ENCODE data around the gene DOCK6.
A peak's percentile ranks its signal among the peaks of the same experiment; 100 is the strongest.

Gene DOCK6

DNA sequence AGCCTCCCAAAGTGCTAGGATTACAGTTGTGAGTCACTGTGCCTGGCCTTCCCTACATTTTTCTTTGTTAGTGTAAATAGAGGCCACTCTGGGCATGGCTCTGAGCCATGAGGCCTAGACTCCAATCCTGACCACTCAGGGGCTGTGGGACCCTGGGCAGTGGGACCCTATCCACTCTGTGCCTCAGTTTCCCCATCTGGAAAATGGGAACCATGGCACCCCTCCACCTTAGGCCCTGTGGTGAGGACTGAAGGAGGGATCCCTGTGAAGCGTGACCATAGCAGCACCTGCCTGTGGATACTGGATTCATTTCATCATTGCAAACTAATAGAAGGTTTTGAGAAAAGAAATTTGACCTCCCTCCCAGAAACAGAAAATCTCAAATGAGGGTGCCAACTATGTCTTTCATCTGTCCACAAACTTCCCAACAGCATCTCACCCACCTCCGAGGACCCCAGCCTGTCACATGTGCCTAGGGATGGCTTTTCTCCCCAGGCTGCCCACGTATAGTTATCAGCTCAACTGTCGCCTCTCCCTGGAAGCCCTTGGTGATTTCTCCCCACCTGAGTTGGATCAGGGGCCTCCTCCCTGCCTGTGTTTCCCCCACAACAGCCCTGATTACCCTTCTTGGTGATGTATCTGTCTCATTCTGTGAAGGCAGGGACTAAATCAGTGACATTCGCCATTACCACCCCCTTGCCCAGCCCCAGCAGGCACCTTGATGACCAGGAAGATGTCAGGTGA lies 17.3 kb downstream of the DOCK6 start:
- DNase-seq = no peak

DNA sequence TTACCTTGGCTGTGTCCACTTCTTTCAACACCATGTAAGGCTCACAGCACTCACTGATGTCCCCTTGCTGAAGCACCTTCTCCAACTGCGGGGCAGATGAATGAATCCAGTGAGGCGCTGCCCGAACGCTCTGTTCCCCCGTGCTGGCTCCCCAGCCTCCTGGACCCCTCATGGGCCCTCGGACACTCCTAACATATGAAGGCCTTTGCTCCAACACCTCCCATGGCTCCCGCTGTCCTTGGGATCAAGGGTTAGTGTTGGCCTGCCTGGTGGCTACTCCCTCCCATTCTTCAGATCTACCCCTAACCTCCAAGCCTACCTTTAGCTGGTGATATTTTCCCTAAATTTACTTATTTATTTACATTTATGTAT lies 18.5 kb downstream of the DOCK6 start:
- no peak for DNase-seq

DNA sequence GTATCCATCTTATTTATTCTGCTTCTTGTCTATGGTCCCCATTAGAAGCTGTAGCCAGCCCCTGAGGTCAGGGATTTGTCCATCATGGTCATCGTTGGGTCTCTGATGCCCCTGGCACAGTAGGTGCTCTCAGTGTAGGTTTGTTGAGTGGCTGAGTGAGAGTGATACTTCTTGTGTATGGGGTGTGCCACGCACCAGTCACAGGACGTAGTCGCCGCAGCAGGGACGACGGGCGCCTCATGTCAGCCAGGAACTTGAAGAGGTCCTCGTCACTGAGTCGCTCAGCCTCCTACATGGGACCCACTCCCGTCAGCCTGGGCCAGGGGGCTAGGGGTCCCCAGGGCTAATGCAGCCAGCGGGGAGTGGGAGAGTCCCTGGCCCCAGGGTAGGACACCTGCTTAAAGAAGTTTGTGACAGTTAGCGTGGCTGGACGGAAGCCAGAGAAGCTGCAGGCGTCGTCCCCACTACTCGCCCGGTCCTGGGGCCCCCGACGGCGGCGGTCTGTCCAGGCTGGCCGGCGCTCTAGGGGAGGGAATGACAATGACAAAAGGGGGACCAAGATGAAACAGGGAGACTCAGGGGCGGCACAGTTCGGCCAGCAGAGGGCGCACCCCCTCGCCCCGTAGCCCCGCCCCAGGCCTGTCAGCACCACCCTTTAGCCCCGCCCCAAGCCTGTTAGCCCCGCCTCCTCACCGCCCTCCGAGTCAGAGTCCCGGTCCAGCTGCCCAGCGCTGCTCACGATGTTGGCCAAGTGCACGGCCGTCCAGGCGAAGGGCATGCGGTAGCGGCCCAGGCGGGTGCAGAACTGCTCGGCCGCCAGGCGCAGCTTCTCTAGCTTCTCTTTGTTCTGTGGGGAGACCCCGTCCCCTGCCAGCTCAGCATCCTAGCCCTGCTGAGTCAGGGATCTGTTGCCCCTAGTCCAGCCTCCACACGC lies 19.2 kb downstream of the DOCK6 start:
- peak; percentile 63 to 84 (median 65) for DNase-seq

DNA sequence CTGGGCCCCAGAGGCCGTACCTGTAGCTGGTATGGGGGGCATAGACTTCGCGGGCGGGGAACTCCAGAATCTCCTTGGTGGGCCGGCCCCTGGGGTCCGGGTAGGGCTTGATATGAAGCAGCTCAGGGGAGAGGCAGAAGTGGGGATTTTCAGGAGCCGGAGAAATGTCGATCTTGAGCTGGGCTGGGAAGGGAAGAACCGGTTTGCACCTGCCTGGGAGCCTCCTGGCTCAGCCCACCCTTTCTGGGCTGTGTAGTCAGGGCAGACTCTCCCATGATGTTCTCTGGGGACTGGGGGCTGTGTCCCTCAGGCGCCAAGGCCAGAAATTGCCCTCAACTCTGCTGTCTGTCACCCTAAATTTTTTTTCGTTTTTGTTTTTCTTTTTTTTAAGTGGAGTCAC lies 20.3 kb downstream of the DOCK6 start:
- no peak for DNase-seq

DNA sequence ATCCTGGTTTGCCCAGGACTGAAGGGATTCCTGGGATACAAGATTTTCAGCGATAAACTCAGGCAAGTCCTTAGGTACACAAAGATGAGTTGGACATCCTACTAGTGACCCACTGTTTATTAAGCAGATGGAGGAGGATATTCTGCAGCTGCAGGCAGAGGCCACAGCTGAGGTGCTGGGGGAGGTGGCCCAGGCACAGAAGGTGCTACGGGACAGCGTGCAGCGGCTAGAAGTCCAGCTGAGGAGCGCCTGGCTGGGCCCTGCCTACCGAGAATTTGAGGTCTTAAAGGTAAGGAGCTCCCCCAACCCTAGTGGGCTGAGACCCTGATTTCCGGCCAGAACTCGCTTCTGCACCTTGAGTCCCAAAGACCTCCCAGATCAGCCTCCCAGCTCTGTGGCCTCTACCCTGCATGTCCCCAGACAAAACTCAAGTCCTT lies 22.3 kb downstream of the DOCK6 start:
- DNase-seq = no peak

DNA sequence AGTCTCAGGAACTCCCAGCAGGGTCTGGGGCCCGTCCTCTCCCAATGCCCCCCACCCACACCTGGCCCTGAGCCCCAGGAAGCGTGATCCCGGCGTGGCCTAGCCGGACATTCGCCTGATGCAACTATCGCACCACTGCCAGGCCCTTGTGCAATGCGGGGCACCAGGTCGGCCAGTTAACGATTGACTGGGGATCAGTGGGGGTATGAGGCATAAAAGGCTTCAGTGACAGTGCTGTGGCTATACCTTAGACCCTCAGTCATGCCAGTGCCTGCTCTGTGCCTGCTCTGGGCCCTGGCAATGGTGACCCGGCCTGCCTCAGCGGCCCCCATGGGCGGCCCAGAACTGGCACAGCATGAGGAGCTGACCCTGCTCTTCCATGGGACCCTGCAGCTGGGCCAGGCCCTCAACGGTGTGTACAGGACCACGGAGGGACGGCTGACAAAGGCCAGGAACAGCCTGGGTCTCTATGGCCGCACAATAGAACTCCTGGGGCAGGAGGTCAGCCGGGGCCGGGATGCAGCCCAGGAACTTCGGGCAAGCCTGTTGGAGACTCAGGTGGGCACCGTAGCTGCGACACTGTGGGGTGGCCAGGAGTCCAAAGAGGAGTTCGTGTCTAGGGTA lies 22.8 kb downstream of the DOCK6 start, which contains the start of gene ANGPTL8:
ANGPTL8 (plus strand) TSS at position 243 of the 624 bp plus-strand sequence; CDS start at position 262, 19 bp downstream.
- no peak for DNase-seq

DNA sequence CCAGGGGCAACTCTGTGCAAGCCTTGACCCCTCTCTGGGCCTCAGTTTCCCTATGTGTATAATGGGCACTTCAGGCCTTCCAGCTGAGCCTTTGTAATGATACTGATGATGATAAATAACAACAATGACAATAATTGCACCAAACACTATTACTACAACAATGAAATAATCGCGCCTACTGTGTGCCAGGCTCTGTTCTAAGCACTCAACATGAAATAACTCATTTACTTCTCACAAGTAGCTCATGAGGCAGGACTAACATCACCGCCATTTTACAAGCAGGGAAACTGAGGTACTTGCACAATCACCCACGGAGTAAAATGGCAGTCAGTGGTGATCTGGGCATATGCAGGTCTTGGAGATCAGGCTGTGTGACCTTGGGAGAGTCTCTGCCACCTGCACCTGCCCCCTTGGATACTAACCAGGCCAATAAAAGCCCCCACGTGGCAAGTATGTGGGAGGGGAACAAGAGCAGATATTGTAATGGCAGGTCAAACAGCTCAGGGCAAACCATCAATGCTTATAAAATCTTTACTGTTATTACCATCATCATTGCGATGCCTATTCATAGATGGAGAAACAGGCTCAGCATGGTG lies 23.4 kb downstream of the DOCK6 start:
- no peak for DNase-seq

DNA sequence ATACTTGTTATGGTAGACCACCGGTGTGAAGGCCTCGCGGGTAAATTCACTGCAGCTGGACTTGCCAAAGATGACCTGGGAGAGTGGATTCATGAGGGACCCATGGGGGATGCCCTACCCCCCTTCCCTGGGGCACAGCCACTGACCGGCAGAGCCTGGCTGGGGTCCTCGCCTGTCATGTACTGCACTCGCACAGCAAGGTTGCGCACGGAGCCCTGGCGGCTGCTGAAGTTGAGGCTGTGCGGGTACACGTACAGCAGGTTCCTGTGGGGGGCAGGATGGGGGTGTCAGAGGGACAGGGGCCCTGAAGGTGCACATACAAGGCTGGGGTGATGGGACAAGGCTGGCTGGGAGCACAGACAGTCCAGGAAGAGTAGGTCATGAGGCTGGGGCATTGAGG lies 24.3 kb downstream of the DOCK6 start:
- DNase-seq = no peak

DNA sequence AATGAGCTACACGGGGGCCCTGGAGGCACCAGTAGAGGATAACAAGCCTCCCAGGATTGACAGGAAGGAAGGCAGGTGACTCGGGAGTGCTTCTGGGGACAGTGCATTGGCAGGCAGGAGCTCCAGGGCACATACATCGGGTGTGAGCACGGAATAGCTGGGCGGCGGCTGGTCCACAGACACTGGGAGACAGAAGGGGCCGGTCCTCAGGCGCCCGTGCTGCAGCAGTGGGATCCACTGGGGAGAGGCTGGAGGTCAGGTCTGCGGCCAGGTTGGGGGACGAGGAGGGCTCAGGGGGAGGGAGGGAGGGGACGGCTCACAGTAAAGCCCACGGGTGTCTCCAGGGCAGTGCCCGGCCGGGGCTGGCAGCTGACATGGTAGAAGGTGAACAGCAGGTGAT lies 25.0 kb downstream of the DOCK6 start:
- DNase-seq = no peak

DNA sequence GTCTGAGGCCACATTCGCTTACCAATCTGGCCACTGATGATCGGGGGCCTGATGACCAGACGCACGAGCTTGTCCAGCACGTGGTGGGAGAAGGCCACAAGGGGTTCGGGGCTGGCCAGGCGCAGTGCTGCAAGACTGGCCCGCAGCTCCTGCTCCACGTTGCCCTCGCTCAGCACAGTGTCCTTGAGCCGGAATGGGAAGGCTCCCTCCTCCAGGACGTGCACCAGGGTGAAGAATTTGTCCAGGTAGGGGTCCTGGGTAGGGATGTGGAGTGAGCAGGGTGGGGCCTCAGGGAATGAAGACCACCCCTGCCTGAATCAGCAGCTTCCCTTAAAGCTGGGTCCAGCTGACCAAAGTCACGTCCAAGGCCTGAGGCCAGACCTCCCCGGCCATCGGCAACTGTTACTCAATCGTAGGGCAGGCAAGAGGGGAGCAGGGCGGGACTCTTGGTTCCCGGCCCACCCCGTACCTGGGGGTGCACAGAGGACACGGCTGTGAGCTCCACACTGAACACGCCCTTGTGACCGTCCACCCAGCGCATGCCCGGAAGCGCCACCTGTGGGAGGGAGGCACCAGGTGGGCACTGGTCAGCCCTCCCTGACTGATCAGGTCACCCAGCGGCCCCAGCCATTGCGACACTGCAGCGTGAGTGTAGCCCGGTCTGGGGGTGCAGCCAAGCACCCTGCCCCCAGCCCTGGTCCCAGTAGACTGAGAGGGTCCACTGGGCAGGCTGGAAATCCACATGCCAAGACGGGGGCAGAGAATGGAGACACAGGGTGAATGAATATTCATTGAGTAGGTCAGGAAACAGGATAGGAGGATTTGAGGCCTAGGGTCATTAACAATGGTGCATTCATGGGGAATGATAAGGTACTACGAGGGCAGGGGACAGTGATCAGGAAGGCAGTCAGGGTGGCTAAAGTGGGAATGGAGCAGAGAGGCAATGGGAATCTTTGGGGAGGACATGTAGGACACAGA lies 25.7 kb downstream of the DOCK6 start:
- DNase-seq = no peak

DNA sequence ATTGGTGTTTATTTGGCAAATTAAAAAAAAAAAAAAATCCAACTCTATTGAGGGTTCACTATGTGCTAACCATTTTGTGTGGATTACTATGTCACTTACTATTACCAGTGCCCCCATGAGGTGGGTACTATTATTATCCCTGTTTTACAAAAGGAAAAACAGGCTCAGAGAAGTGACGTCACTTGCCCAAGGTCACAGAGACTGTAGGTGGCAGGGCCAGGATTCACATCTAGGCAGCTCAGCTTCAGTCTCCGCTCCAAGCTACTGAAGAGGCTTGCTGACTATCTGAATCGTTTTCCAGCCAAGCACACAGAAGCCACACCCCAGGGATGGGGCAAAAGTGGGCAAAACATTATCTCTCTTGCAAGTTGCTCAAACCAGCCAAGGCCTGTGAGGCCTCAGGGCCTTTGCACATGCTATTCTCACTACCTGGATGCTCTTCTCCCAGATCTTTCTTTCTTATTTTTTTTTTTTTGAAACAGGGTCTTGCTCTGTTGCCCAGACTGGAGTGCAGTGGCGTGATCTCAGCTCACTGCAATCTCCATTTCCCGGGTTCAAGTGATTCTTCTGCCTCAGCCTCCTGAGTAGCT lies 27.7 kb downstream of the DOCK6 start:
- no peak for DNase-seq

DNA sequence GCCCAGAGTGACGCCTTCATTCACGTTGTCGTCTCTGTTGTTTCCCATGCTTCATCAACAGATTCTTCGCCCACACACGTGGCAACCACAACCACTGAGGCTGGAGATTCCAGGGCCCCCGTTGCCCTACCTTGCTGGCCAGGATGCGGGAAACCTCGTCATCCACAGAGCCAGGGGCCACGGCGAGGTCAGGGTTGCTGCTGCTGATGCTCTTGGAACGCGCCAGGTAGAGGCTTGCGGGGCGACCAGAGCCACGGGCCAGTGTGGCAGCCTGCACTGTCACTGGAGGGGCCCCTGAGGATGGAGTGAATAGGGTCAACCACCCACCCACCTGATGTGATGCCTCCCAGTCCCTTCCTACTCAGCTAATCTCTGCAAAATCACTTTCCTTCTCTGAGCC lies 29.3 kb downstream of the DOCK6 start:
- no peak for DNase-seq

DNA sequence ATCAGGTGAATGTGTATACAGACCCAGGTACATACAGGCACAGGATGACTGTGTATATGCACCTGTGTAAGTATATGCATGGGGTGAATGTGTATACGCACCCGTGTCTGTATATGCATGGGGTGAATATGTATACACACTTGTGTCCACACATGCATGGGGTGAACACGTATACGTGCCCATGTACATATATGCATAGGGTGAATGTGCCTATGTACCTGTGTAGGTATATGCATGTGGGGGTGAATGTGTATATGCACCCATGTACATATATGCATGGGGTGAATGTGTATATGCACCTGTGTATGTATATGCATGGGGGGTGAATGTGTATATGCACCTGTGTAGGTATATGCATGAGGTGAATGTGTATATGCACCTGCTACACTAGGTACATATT lies 29.8 kb downstream of the DOCK6 start:
- DNase-seq = no peak

DNA sequence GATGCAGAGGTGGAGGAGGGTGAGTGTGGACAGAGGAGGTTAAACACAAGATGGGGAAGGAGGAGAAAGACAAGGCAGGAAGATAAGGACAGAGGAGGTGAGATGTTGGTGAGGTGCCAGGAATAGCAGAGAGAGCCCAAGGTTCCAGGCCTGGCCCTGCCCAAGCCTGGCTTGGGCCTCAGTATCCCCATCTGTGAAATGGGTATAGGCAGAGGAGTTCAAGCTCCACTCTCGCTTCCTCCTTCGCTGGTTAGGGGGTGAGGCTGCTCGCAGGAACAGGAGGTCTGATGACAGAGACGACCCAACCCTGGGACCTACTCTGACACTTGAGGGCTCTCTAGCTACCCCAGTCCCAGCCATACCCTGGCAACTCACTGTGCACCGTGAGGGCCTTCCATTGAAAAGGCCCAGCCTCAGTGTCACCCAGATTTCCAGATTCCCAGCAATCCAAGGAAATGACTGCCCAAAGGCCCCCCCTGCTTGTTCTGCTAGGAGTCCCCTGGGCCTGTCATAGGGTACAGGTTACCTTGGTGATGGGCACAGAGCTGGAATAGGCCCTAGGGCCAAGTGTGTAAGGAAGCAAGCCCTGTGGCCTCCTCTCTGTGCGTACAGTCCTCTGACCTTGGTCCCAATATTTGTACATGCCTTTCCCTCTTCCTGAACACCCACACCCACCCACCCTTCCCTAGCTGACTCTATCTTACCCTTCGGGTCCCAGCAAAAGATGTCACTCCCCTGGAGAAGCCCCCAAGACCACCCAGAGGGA lies 31.5 kb downstream of the DOCK6 start:
- DNase-seq = no peak

DNA sequence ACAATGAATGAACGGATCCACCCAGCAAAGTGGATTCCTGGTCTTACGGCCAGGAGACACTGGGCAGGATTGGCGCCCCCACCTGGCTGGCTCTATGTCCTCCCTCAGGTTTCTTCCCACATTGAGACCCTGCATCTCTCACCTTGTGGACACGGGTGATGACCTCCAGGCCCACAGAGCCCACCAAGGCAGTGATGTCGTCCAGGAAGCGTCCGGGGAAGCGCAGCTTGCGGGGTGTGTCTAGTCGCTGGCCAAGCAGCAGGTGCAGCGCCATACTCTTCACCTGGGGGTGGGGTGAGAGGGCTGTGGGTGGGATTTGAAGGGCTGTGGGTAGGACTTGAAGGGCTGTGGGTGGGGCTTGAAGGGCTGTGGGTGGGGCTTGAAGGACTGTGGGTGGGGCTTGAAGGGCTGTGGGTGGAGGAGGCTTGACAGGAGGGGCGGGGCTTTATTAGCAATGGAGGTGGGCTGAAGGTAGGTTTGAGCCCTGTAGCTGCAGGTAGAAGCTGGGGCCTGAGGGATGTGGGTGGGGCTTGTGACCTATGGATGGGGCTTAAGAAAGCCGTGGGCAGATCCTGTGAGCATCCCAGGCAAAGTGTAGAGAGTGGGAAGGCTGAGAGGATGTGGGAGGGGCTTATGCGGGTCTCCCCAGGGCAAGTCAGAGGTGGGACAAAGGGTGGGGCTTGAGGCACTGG lies 35.0 kb downstream of the DOCK6 start:
- no peak for DNase-seq

DNA sequence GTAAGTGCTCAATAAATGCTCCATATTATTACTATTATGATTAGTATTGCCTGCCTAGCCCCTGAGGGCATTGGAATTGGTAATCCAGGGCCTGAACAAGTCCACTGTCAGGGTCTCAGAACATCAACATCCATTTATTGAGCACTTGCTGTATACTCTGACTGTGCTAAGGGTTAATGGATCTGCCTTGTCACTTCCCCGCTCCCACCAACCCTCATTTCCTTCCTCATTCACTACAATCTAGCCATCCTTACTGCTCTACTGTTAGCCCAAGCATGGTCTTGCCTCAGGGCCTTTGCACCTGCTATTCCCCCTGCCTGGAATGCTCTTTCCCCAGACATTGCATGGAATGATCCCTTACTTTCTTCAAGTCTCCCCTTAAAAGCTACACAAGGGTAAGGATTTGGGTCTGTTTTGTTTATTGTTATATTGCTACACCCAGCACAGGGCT lies 35.6 kb downstream of the DOCK6 start:
- no peak for DNase-seq

DNA sequence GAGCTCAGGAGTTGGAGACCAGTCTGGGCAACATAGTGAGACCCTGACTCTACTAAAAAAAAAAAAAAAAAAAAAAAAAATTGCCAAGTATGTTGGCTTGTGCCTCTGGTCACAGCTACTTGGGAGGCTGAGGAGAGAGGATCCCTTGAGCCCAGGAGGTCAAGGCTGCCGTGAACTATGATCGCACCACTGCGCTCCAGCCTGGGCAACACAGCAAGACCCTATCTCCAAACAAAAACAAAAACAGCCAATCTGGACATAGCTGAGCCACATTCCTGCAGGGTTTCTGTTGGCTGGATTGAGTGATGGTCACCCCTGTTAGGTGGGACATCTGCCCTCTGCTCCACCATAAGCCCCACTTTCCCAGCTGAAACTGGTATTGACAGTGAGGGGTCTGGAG lies 36.5 kb downstream of the DOCK6 start:
- DNase-seq = no peak

DNA sequence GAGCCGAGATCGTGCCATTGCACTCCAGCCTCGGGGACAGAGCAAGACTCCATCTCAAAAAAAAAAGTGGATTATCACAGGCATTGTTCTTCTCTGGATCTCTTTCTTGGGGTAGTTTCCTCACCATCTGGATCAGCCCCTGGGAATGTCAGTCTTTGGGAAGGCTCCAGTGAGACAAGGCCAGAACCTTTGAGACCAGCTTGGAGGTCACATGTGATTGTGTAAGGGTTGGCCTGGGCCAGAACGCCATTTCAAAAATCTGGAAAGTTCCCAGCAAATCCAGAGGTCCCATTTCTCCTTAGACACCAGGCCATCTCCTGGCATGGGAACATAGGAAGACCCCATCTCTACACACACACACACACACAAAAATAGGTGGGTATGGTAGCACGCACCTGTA lies 37.2 kb downstream of the DOCK6 start:
- no peak for DNase-seq

DNA sequence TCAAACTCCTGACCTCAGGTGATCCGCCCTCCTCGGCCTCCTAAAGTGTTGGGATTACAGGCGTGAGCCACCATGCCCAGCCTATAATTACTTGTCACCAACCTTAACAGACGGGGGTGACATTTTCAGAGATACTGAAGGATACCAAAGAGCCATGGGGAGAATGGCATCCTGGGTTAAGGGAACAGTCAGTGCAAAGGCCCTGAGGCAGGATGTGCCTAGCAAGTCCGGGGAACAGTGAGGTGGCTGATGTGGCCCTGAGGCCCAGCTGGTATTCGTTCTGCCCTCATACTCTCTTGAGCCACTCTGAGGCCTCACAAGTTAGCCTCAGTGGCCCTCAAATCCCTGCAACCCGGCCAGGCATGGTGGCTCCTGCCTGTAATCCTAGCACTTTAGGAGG lies 37.9 kb downstream of the DOCK6 start:
- no peak for DNase-seq

DNA sequence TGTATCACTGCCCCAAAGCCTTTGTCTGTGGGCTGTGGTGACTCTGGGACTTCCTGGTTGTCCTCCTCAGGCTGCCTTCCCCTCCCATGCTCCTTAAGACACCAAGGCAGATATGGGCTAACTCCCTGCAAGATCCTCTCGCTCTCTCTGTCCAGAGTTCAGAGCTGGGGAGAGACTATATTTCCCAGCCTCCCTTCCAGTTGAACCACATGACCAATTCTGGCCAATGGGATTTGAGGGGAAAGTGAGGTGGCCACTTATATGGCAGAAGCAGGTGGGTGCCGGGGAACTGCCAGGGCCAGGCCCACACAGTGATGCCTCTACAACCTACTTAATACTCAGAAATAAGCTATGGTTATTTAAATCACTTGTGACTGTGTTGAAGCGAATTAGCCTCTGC lies 39.1 kb downstream of the DOCK6 start:
- no peak for DNase-seq

Data from NCI-H1417 (cell line).